Non-pigmented ciliary epithelial cell (primary cell): ENCODE results near the gene CYP4X1.
"Not testable (repeated sequence)": the region's sequence is repeated elsewhere in the genome, so short reads cannot be mapped to it uniquely, and the experiment has no call there.

Experiments
- DNase-seq: peaks from one replicate; pipeline ENCODE4 v3.0.0-alpha.2; 2010; ENCODE audit warnings: low read depth

The CYP4X1 gene

DNA sequence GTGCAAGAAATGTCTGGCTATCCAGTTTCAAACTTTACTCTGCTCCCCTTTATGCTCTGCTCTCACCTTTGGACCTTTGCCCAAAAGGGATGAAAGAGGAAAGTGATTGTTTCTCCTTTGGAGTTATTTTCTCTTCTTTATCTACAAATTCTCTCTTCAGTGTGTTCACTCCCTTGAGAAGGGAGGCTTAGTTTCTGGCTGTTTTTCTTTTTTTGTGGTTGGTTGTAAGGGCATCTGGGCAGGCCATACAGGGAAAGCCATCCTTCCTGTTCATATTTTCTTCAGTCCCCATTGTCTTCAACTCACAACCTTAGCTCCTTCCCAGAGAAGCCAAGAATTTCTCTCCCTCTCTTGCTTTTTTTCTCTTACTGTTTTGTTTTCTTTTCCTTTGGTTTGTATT, 46.0 kb downstream of the CYP4X1 start:
- not testable (repeated sequence) for DNase-seq

DNA sequence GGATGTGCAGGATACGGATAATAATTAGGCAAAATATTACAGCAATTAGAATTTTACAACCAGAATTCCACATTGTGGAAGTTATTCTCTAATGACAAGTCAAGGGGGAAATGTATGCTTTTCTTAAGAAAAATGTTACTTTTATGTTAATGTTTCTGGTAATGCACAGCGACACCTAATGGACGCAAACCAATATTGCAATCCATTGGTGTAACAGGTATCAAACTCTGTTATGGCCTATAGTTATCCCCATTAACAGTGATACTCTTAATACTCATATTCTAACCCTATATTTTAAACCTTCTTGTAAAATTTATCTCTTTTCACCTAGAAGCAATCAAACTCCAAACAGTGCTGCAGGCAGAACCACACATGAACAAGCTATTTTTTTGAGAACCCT, 65.9 kb downstream of the CYP4X1 start:
- not testable (repeated sequence) for DNase-seq

DNA sequence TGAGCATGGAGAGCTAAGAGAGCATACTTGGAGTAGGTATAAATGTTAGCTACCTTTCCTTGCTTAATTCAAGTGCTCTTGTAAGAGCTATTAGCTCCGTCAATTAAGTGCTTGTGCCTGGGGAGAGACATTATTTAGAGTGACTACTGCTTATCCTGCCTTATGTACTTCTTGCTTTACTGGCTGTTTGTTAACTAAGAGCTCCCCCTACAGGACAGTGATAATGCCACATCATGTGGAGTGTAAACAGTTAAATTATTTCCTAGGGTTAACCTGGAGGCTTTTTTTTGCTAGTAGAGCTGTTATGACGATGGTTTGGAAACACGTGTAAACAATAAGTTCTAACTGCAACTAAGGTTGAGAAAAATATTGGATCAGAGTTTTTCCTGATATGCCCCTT, 68.0 kb downstream of the CYP4X1 start:
- not testable (repeated sequence) for DNase-seq
